Lung (tissue), 12 donors: ENCODE measurements around the gene SMYD1. TPM values are rescaled to one million over a fixed set of nuclear protein-coding genes. Genes with fewer than 3 reads are reported as not detected.

Experiments
- ATAC-seq: fragments of 200-7000 bp; cut with Tn5 transposase; one replicate; pipeline ENCODE4 v1.9.1; 2020; ENCODE audit warnings: moderate number of reproducible peaks; ENCODE audit not compliant: insufficient read depth, low FRiP score
- DNase-seq, 3 donors: peaks; one replicate each; pipeline ENCODE4 v3.0.0-alpha.2; 2013 to 2017
- H3K27ac ChIP-seq, 2 donors: one replicate each; pipeline ENCODE4 v1.5.1; 2013; ENCODE audit warnings: mild to moderate bottlenecking in 2 of 2, moderate library complexity in 2 of 2, control low read depth in 1 of 2, inconsistent platforms in 1 of 2, low read depth in 1 of 2, low read length in 1 of 2
- H3K27me3 ChIP-seq, 3 donors: one replicate each; pipeline ENCODE4 v1.5.1; 2013; ENCODE audit warnings: low read length in 2 of 3; ENCODE audit not compliant: control insufficient read depth in 3 of 3, insufficient read depth in 3 of 3
- H3K36me3 ChIP-seq, 4 donors: one replicate each; pipeline ENCODE4 v1.5.1; 2013; ENCODE audit warnings: low read length in 4 of 4, mild to moderate bottlenecking in 1 of 4, moderate library complexity in 1 of 4; ENCODE audit not compliant: control insufficient read depth in 4 of 4, insufficient read depth in 4 of 4
- H3K4me1 ChIP-seq, 5 donors: one replicate each; pipeline ENCODE4 v1.5.1; 2013; ENCODE audit warnings: low read length in 5 of 5, mild to moderate bottlenecking in 2 of 5, moderate library complexity in 1 of 5; ENCODE audit not compliant: control insufficient read depth in 5 of 5, insufficient read depth in 5 of 5
- H3K4me3 ChIP-seq: one replicate; pipeline ENCODE4 v1.5.1; 2013; ENCODE audit warnings: mild to moderate bottlenecking, control low read depth, moderate library complexity
- H3K9ac ChIP-seq, 2 donors: one replicate each; pipeline ENCODE4 v1.5.1; 2013; ENCODE audit warnings: low read length in 2 of 2, control low read depth in 1 of 2; ENCODE audit not compliant: insufficient read depth in 1 of 2
- H3K9me3 ChIP-seq, 4 donors: one replicate each; pipeline ENCODE4 v1.5.1; 2013; ENCODE audit warnings: low read length in 3 of 4, mild to moderate bottlenecking in 1 of 4, moderate library complexity in 1 of 4; ENCODE audit not compliant: control insufficient read depth in 4 of 4, insufficient read depth in 3 of 4
- CTCF ChIP-seq: IDR thresholded peaks from 2 replicates; pipeline ENCODE4 v1.5.1; 2012; ENCODE audit warnings: mild to moderate bottlenecking; ENCODE audit errors: control extremely low read depth, extremely low read depth
- WGBS, 2 donors: extraction: QIAGEN DNeasy Blood & Tissue Kit; methylation state at CpG; one replicate each; pipeline ENCODE4 v1.1.7; 2013; 5-methylcytosine and 5-hydroxymethylcytosine counted together
- polyA plus RNA-seq, 2 donors: library from polyadenylated mRNA; stranded (reverse); fragments of 200-250 nt; gene quantifications; one replicate each; pipeline ENCODE4 v1.2.1, GENCODE V29; 2013
- total RNA-seq, 2 donors: library from RNA; depleted of rRNA in 1 of 2; stranded (reverse); fragments of >200 nt in 1 of 2; gene quantifications; one replicate each; pipeline ENCODE4 v1.2.1, GENCODE V29; 2014 to 2021
- donor health status: control.
- donor health status: control.
- donor health status: Bipolar disorder and iron deficiency.
- donor health status: healthy.
- donor health status: DM: yes; HTN: yes; CAD: no.

The SMYD1 gene
- total and polyA plus RNA-seq, 4 donors, result 0.20 TPM; not detected in 3

- Histone ChIP-seq H3K4me3 (no peak overlapping the region), H3K9me3 (no peaks in the 10 kb centered on the region), H3K4me1 (no peaks in the 10 kb centered on the region), H3K9ac (no peak overlapping the region), H3K27me3 (peaks cover 0 to 4% (median 0%) of the 10 kb centered on the region in 3 donors), H3K27ac (no peak overlapping the region), H3K36me3 (no peaks in the 10 kb centered on the region)
- 65 to 77% methylated on average over 5 of the region's 5 CpGs for WGBS, 2 donors
- no peak for TF ChIP-seq CTCF
- DNase-seq (peak in 2 of 3 donors; percentile 33 to 49), ATAC-seq (no peak)
Measured at GRCh38 chr2:88114889-88115288, 47.3 kb downstream of the SMYD1 start.

- ATAC-seq (no peak), DNase-seq (no peak)
- H3K27ac ChIP-seq, result no peak overlapping the region
- no peak overlapping the region for H3K9ac ChIP-seq
- H3K4me3 ChIP-seq, result no peak overlapping the region
- 84 to 92% methylated on average over 10 of the region's 10 CpGs for whole genome bisulfite sequencing, 2 donors
- no peak for TF ChIP-seq CTCF
- no peaks in the 10 kb centered on the region for H3K9me3 ChIP-seq
- no peaks in the 10 kb centered on the region for H3K4me1 ChIP-seq
- no peaks in the 10 kb centered on the region for H3K36me3 ChIP-seq
- H3K27me3 ChIP-seq, result peaks cover 0 to 4% (median 0%) of the 10 kb centered on the region in 3 donors
Measured at GRCh38 chr2:88115825-88116518, 48.3 kb downstream of the SMYD1 start.

- WGBS, 2 donors, result 91 to 95% methylated on average over 18 of the region's 18 CpGs
- no peak for ATAC-seq
- no peak for DNase-seq
- peaks cover 0 to 1% (median 0%) of the 10 kb centered on the region in 5 donors for H3K4me1 ChIP-seq
- H3K4me3 ChIP-seq, result no peak overlapping the region
- no peaks in the 10 kb centered on the region for H3K9me3 ChIP-seq
- TF ChIP-seq CTCF, result no peak
- no peak overlapping the region for H3K9ac ChIP-seq
- H3K27ac ChIP-seq, result no peak overlapping the region
- H3K36me3 ChIP-seq, result no peaks in the 10 kb centered on the region
- H3K27me3 ChIP-seq, result peaks cover 0 to 4% (median 0%) of the 10 kb centered on the region in 3 donors
Measured at GRCh38 chr2:88116669-88117432, 49.2 kb downstream of the SMYD1 start.
